GM21576 (cell line): ENCODE data around the gene PTPRN2.
"Not testable (repeated sequence)": the region's sequence is repeated elsewhere in the genome, so short reads cannot be mapped to it uniquely, and the experiment has no call there.

Experiments used
- ATAC-seq: cut with Tn5 transposase; IDR thresholded peaks from one replicate; pipeline ENCODE4 v1.9.1; 2021; ENCODE audit warnings: mild to moderate bottlenecking, moderate library complexity; ENCODE audit not compliant: unreplicated experiment

The PTPRN2 gene

DNA sequence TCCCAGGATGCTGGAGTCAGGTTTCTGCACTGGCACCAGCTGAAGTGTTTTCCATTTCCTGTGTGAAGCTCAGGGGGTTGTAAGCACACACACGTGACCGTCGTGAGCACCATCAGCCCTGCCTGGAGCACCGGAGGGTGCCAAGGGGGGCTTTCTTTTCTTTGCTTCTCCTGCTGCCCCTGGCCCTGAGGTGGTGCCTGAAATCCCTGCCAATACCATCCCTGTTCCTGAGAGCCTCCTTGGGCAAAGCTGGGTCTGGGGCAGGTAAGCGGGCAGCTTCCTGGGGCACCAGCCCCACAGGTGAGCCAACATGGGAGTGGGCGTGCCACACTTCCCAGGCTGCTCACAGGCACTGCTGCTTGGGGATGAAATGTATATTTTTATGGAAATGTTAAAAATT lies 657.2 kb downstream of the PTPRN2 start:
- ATAC-seq: no peak

- no peak for ATAC-seq
Observed at GRCh38 chr7:157929671-157930070, 658.0 kb downstream of the PTPRN2 start.

DNA sequence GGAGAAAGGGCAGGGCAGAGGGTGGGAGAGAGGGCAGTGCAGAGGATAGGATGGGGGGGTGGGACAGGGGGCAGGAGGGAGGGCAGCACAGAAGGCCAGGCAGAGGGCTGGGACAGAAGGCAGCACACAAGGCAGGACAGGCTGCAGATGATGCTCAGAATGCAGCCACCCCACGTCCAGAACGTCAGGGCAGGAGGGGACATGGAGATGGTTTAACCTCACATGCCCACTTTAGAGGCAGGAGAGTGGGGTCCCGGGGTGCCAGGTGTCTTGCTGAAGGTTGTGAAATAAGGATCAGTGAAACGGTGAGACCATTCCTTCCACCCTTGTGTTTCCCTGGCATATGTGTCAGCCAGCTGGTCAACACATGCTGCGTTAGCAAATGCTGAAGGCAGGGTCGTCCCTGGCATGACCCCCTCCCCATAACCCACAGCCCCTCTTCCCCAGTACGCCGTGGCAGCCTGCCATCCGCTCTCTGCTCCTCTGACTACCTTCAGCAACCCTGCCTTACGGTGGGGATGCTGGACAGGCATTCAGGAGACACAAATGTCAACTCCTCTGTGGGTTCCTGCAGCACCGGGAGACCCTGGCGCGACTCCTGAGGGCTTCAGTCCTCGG lies 658.7 kb downstream of the PTPRN2 start:
- ATAC-seq: no peak

- no peak for ATAC-seq
Observed at GRCh38 chr7:157928171-157928794, 659.3 kb downstream of the PTPRN2 start.

- no peak for ATAC-seq
Observed at GRCh38 chr7:157927313-157927925, 660.2 kb downstream of the PTPRN2 start.

GRCh38 chr7:157926521-157927150 lies 661.0 kb downstream of the PTPRN2 start:
- ATAC-seq: no peak

DNA sequence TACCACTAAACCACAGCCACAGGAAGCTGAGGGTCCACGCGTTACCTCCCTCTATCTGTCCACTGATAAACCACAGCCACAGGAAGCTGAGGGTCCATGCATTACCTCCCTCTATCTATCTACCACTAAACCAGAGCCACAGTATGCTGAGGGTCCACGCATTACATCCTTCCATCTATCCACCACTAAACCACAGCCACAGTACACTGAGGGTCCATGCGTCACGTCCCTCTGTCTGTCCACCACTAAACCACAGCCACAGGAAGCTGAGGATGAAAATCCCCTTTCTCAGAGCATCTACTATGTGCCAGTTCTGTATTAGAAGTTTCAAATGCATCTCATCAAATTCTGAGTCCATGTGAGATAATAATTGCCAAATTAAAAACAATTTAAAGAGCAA lies 661.5 kb downstream of the PTPRN2 start:
- no peak for ATAC-seq

GRCh38 chr7:157925383-157925875 lies 662.2 kb downstream of the PTPRN2 start:
- no peak for ATAC-seq

DNA sequence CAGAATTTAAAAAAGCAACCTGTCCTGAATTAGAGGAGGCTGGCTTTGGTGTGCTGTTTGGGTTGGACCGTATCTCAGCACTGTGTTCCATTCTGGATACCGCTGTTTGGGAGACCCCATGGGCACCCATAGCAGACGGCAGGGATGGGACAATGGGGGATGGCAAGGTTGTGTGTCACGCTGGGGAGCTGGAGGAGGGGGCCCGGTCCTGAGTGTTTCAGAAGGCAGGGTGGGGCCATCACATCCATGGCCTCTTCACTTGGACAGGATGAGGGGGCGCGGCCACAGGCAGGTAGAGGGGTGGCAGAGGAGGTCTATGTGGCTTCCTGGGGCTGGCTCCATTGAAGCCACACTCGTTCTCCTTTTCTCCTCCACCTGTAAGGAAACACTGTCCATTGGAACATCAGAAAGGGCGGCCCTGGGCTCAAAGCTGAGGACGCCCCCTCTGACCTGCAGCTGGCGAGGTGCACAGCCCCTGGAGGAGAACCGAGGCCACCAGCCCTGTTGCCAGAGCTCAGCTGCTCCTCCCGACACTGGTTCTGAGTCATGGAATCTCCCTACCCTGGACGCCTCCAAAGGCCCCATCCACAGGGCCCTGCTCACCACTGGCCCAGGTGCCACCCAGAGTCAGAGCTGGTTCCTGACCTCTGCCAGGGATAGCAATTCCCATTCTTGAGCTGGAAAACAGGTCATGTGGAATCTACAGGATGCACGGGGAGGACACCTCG lies 663.6 kb downstream of the PTPRN2 start:
- ATAC-seq: no peak

DNA sequence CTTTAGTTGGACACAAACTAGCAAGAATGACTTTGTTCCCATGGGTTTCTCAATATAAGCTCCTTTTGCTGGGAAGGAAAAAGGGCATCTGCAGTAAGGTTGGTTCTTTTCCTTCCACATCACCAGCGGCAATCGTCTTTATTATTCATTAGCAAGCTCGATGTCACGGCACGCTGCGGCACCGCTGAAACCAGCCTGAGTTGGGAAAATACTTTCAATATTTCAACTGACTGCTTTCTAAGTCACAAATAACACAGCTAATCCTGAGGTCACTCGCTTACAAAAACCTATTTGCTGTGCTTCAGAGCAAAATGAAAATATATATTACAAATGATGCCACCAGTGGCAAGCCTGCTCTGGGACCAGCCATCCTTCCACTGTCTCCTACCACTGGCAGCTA lies 665.0 kb downstream of the PTPRN2 start:
- ATAC-seq: no peak

- no peak for ATAC-seq
Observed at GRCh38 chr7:157918326-157919080, 669.1 kb downstream of the PTPRN2 start.

DNA sequence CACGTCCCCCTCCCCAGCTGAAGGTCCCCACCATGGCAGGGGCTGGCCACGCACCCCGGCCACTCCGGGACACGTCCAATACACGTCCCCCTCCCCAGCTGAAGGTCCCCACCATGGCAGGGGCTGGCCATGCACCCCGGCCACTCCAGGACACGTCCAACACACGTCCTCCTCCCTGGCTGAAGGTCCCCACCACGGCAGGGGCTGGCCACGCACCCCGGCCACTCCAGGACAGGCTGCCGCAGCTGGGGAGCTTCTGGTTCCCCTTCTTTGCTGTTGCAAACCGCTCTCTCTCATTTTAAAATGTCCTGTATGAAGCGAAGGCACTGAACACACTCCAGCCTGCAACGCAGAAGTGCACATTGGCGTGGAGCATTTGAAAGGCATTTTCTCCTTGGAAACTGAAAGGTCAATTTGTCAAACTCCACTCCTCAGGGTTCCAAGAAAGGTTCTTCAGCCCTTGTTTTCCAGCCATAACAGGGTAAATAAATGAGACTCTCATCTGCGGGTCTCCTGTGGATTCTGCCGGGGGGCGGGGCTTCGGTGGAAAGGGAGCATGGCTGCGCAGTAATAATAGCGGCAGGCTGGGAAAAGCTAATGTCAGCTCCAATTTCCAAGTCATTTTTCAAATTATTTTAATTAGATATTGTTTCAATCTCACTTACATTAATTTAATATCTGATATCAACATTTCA lies 670.5 kb downstream of the PTPRN2 start:
- ATAC-seq: no peak

- no peak for ATAC-seq
Observed at GRCh38 chr7:157910446-157910845, 677.2 kb downstream of the PTPRN2 start.

DNA sequence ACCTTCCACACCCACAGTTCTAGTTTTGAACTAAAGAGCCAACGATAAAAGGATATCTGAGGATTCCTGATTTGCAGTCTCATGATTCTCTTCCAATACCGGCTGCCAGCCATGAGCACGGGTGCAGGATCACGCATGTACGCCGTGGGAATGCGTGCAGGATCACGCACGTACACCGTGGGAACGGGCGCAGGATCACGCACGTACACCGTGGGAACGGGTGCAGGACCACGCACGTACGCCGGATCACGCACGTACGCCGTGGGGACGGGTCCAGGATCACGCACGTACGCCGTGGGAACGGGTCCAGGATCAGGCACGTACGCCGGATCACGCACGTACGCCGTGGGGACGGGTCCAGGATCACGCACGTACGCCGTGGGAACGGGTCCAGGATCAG lies 677.6 kb downstream of the PTPRN2 start:
- ATAC-seq: not testable (repeated sequence)

DNA sequence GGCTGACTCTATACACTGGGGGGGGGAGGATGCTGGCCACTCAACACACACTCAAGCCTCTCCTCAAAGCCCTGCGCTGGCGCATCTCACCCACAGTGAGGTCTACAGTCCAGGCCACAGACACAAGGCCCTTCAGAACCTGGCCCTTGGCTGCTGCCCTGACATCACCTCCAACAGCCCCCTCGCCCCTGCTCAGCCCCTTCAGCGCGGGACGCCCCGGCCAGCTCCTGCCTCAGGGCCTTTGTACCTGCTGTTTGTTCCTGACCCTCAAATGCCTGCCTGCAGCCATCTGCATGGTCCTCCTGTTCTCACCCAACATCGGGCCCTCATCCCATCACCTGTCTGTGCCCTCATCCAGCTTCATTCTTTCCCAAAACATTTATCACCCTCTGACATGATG lies 678.3 kb downstream of the PTPRN2 start:
- no peak for ATAC-seq

- no peak for ATAC-seq
Observed at GRCh38 chr7:157908006-157908782, 679.4 kb downstream of the PTPRN2 start.

- ATAC-seq: no peak
Observed at GRCh38 chr7:157907091-157907490, 680.5 kb downstream of the PTPRN2 start.

DNA sequence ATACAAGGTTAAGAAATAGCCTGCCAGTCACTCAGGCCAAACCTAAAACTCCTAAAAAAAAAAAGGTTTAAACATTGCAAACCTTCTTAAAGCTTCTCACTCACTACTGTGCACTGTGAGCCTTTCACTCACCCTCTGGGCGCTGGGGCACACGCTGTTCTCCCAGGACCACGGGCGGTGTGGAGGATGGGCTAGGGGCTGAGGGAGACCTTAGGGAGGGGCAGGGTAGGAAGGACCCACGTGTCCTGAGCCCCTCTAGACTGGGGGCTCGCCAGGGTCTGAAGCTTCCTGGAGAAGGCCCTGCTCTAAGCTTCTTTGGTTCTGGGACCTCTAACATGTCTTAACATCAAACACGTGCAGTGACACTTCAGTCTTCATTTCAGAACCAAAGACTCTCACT lies 681.0 kb downstream of the PTPRN2 start:
- ATAC-seq: no peak
